Measurements from ENCODE around the gene SETD2. TPM values are rescaled to one million over a fixed set of nuclear protein-coding genes. Genes with fewer than 3 reads are reported as not detected.
A peak's percentile ranks its signal among the peaks of the same experiment; 100 is the strongest.

Gene SETD2
- total and polyA plus RNA-seq, 9 of the 15 experiments (the other 6 are each of a cell fraction or from before 2014, with no cell fraction given): 8.2 to 44.0 (median 33.6) TPM

GRCh38 chr3:46978985-46979944 is 184.6 kb downstream of the SETD2 start, which contains the start of gene NBEAL2 (continued):
- TF ChIP-seq HOMEZ (CRISPR knock-in tag; IDR thresholded peaks at IDR 0.05) (peak; percentile 20; the same call in 1 of the 2 replicates), ZNF764 (CRISPR knock-in tag; IDR thresholded peaks at IDR 0.05; ENCODE audit: low read depth) (no peak), ELF2 (CRISPR knock-in tag; IDR thresholded peaks at IDR 0.05) (no peak), WHSC1 (IDR thresholded peaks at IDR 0.05; ENCODE audit: low read length) (no peak), ARID1B (IDR thresholded peaks at IDR 0.05) (peak; percentile 45; the same call in 1 of the 2 replicates), ZNF830 (CRISPR knock-in tag; IDR thresholded peaks at IDR 0.05) (no peak), TFAP4 (CRISPR knock-in tag; IDR thresholded peaks at IDR 0.05; ENCODE audit: borderline replicate concordance) (peak; percentile 78), BMI1 (IDR thresholded peaks at IDR 0.05; ENCODE audit: low read length) (no peak), ZNF384 (IDR thresholded peaks at IDR 0.05; ENCODE audit: low read depth, low read length) (no peak), L3MBTL2 (IDR thresholded peaks at IDR 0.05) (peak; percentile 87), SMARCA5 (IDR thresholded peaks at IDR 0.05) (no peak), DPF2 (IDR thresholded peaks at IDR 0.05) (0 out of 2 replicates have a peak, but pooled peaks have one; percentile 4), HCFC1 (IDR thresholded peaks at IDR 0.05; ENCODE audit: low read depth, low read length) (peak; percentile 10; the same call in 1 of the 2 replicates), MAFK (IDR thresholded peaks at IDR 0.05; ENCODE audit: low read length) (no peak), ETV6 (IDR thresholded peaks at IDR 0.05; ENCODE audit: borderline replicate concordance in 1 of 2, low read depth in 2 of 2, low read length in 1 of 2) (no peak), ETV6 (CRISPR knock-in tag; IDR thresholded peaks at IDR 0.05; ENCODE audit: borderline replicate concordance) (no peak), RAD51 (IDR thresholded peaks at IDR 0.05; ENCODE audit: borderline replicate concordance, low read depth) (no peak), ZNF707 (CRISPR knock-in tag; conservative IDR thresholded peaks at IDR 0.05) (0 out of 2 replicates have a peak, but pooled peaks have one; percentile 13), KDM4B (IDR thresholded peaks at IDR 0.05; ENCODE audit: borderline replicate concordance in 2 of 2, low read depth in 1 of 2) (peak in 1 of 2 experiments; percentile 22; a peak in 1 of 4 replicates), ZNF24 (IDR thresholded peaks at IDR 0.05) (peak; percentile 42; the same call in 1 of the 2 replicates)
- TF ChIP-seq, protein P1, sequence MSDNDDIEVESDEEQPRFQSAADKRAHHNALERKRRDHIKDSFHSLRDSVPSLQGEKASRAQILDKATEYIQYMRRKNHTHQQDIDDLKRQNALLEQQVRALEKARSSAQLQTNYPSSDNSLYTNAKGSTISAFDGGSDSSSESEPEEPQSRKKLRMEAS (CRISPR knock-in tag; IDR thresholded peaks at IDR 0.05): peak; percentile 59
- TF ChIP-seq, protein P2, sequence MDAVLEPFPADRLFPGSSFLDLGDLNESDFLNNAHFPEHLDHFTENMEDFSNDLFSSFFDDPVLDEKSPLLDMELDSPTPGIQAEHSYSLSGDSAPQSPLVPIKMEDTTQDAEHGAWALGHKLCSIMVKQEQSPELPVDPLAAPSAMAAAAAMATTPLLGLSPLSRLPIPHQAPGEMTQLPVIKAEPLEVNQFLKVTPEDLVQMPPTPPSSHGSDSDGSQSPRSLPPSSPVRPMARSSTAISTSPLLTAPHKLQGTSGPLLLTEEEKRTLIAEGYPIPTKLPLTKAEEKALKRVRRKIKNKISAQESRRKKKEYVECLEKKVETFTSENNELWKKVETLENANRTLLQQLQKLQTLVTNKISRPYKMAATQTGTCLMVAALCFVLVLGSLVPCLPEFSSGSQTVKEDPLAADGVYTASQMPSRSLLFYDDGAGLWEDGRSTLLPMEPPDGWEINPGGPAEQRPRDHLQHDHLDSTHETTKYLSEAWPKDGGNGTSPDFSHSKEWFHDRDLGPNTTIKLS (IDR thresholded peaks at IDR 0.05; ENCODE audit: borderline replicate concordance, low read depth): 0 out of 2 replicates have a peak, but pooled peaks have one; percentile 29
- TF ChIP-seq, protein P3, sequence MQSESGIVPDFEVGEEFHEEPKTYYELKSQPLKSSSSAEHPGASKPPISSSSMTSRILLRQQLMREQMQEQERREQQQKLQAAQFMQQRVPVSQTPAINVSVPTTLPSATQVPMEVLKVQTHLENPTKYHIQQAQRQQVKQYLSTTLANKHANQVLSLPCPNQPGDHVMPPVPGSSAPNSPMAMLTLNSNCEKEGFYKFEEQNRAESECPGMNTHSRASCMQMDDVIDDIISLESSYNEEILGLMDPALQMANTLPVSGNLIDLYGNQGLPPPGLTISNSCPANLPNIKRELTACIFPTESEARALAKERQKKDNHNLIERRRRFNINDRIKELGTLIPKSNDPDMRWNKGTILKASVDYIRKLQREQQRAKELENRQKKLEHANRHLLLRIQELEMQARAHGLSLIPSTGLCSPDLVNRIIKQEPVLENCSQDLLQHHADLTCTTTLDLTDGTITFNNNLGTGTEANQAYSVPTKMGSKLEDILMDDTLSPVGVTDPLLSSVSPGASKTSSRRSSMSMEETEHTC (IDR thresholded peaks at IDR 0.05): 0 out of 2 replicates have a peak, but pooled peaks have one; percentile 26
